K562 (cell line): Measurements from ENCODE around the gene RBMX. TPM values are rescaled to one million over a fixed set of nuclear protein-coding genes. Genes with fewer than 3 reads are reported as not detected.

Source experiments
- ATAC-seq: fragments of 200-7000 bp; cut with Tn5 transposase; 3 replicates; pipeline ENCODE4 v1.9.1; 2020; ENCODE audit warnings: moderate library complexity
- BruUV-seq: library from RNA; stranded (reverse); fragments of 400-500 nt; replicated peaks from 2 replicates; lab custom pipeline; 2021; lab: Mats Ljungman, UMichigan
- CTCF ChIA-PET: fragments of 300-600 bp; formaldehyde crosslinking; extraction: SDS; loops from one replicate; lab custom pipeline; 2021; ENCODE audit warnings: low intra/inter-chr PET ratio; lab: Yijun Ruan, JAX
- POLR2A ChIA-PET: fragments of 300-600, 350-650 bp; sonication (Branson Sonifier 250); formaldehyde crosslinking; extraction: SDS; loops from one replicate; lab custom pipeline; 2021; ENCODE audit warnings: antibody characterized with exemption, inconsistent platforms; lab: Yijun Ruan, JAX
- DNase-seq, 4 experiments: peaks; one replicate each; pipeline versions ENCODE4 v3.0.0 to v3.0.0-alpha.2; 2011 to 2018; ENCODE audit warnings: low spot score in 3 of 4, mixed read lengths in 3 of 4; ENCODE audit errors: extremely low read depth in 1 of 4
- FAIRE-seq: peaks from 2 replicates; lab custom pipeline; 2011; peaks lifted over from hg19 to GRCh38; lab: Jason Lieb, UNC
- H2AFZ ChIP-seq: 2 replicates; pipeline ENCODE4 v1.6.0; 2011; ENCODE audit warnings: low read depth, low read length, control low read depth, inconsistent platforms
- H3K27ac ChIP-seq: fragments of 200-600 bp; 3 replicates; pipeline ENCODE4 v1.8.0; 2011; ENCODE audit warnings: low read depth, mild to moderate bottlenecking, control low read depth, inconsistent platforms, low read length, moderate library complexity, mixed read lengths; ENCODE audit errors: extremely low read depth
- H3K27me3 ChIP-seq, 2 experiments: fragments of 300-600 bp in 1 of 2; 2 replicates in 1 of 2; 3 replicates in 1 of 2; pipeline versions ENCODE4 v1.6.0 to v1.8.0; 2011; ENCODE audit warnings: inconsistent platforms in 2 of 2, low read length in 2 of 2, mild to moderate bottlenecking in 1 of 2, mixed read lengths in 1 of 2, moderate library complexity in 1 of 2; ENCODE audit not compliant: control insufficient read depth in 2 of 2, insufficient read depth in 2 of 2
- H3K36me3 ChIP-seq: fragments of 300-600 bp; 3 replicates; pipeline ENCODE4 v1.8.0; 2011; ENCODE audit warnings: mild to moderate bottlenecking, low read length, inconsistent platforms; ENCODE audit not compliant: control insufficient read depth, insufficient read depth
- H3K4me1 ChIP-seq, 2 experiments: fragments of 200-600 bp in 1 of 2; replicated peaks in 1 of 2; 2 replicates in 1 of 2; 3 replicates in 1 of 2; pipeline versions ENCODE4 v1.5.1 to v1.8.0; 2011; ENCODE audit warnings: inconsistent platforms in 2 of 2, low read length in 2 of 2, mild to moderate bottlenecking in 1 of 2, mixed read lengths in 1 of 2, moderate library complexity in 1 of 2; ENCODE audit not compliant: control insufficient read depth in 2 of 2, insufficient read depth in 2 of 2
- H3K4me2 ChIP-seq: 2 replicates; pipeline ENCODE4 v1.6.1; 2011; ENCODE audit warnings: low read length, control low read depth, inconsistent platforms, mixed read lengths; ENCODE audit not compliant: insufficient read depth
- H3K4me3 ChIP-seq: fragments of 200-600 bp; sonication (generic), shearing (Covaris generic); 2 replicates; pipeline ENCODE4 v1.5.1; 2016; ENCODE audit warnings: control low read depth, inconsistent platforms
- H3K79me2 ChIP-seq: fragments of 200-600 bp; 3 replicates; pipeline ENCODE4 v1.8.0; 2011; ENCODE audit warnings: low read length, inconsistent platforms; ENCODE audit not compliant: control insufficient read depth, insufficient read depth
- H3K9ac ChIP-seq, 2 experiments: 2 replicates each; pipeline versions ENCODE4 v1.6.0 to v1.6.1; 2011; ENCODE audit warnings: low read depth in 2 of 2, low read length in 2 of 2, control low read depth in 1 of 2, inconsistent platforms in 1 of 2, mild to moderate bottlenecking in 1 of 2, mixed read lengths in 1 of 2; ENCODE audit not compliant: insufficient read depth in 1 of 2
- H3K9me1 ChIP-seq: one replicate; pipeline ENCODE4 v1.6.0; 2011; ENCODE audit warnings: inconsistent platforms, mild to moderate bottlenecking, low read length, moderate library complexity; ENCODE audit not compliant: control insufficient read depth, insufficient read depth
- H3K9me3 ChIP-seq: replicated peaks from 2 replicates; pipeline ENCODE4 v1.5.1; 2011; ENCODE audit warnings: low read depth, low read length, inconsistent platforms; ENCODE audit not compliant: control insufficient read depth, insufficient read depth
- H4K20me1 ChIP-seq: replicated peaks from 2 replicates; pipeline ENCODE4 v1.6.1; 2011; ENCODE audit warnings: low read length, inconsistent platforms, mixed read lengths; ENCODE audit not compliant: control insufficient read depth, insufficient read depth
- ETV6 ChIP-seq, 3 experiments: fragments of 150-350 bp in 1 of 3; sonication (generic) in 1 of 3; formaldehyde crosslinking in 1 of 3; IDR thresholded peaks; 2 replicates each; pipeline versions ENCODE4 v1.6.1 to v1.8.0; 2014 to 2022; ENCODE audit warnings: borderline replicate concordance in 2 of 3, low read depth in 2 of 3, antibody characterized with exemption in 1 of 3, low read length in 1 of 3, mild to moderate bottlenecking in 1 of 3, missing genetic modification reagents in 1 of 3
- FOXP1 ChIP-seq: sonication (generic); formaldehyde crosslinking; IDR thresholded peaks from 2 replicates; pipeline ENCODE4 v1.8.0; 2022; ENCODE audit warnings: mild to moderate bottlenecking, missing genetic modification reagents
- GATAD2A ChIP-seq: fragments of 450-650 bp; IDR thresholded peaks from 2 replicates; pipeline ENCODE4 v1.6.1; 2017
- JUNB ChIP-seq: fragments of 450-650 bp; formaldehyde crosslinking; conservative IDR thresholded peaks from 2 replicates; pipeline ENCODE4 v1.4.0; 2020; ENCODE audit warnings: mild to moderate bottlenecking
- MTA1 ChIP-seq: fragments of 450-650 bp; IDR thresholded peaks from 2 replicates; pipeline ENCODE4 v1.6.1; 2017; ENCODE audit warnings: borderline replicate concordance
- OTX1 ChIP-seq: fragments of 450-650 bp; formaldehyde crosslinking; IDR thresholded peaks from 2 replicates; pipeline ENCODE4 v1.4.0; 2022; ENCODE audit warnings: mild to moderate bottlenecking
- PTBP1 ChIP-seq: fragments of 200-400 bp; formaldehyde crosslinking; IDR thresholded peaks from 2 replicates; pipeline ENCODE4 v1.6.1; 2017; ENCODE audit warnings: low read depth, low read length
- SNRNP70 ChIP-seq: fragments of 200-400 bp; formaldehyde crosslinking; optimal IDR thresholded peaks from 2 replicates; pipeline ENCODE3; 2017; ENCODE audit warnings: low read depth, low read length
- TRIM24 ChIP-seq, 2 experiments: fragments of 450-650 bp; IDR thresholded peaks; 2 replicates each; pipeline ENCODE4 v1.6.1; 2016
- WHSC1 ChIP-seq: IDR thresholded peaks from one replicate; pipeline ENCODE4 v1.6.1; 2012; ENCODE audit warnings: low read length, control low read depth, inconsistent platforms
- ZKSCAN1 ChIP-seq: fragments of 150-350 bp; IDR thresholded peaks from 2 replicates; pipeline ENCODE4 v1.6.1; 2016; ENCODE audit warnings: low read depth, low read length
- ZNF408 ChIP-seq: fragments of 250-450 bp; sonication (Bioruptor Pico); IDR thresholded peaks from 2 replicates; pipeline ENCODE4 v1.4.0; 2020; ENCODE audit warnings: low read depth, mild to moderate bottlenecking, moderate library complexity
- WGBS: fragments of 100-300 bp; shearing (Covaris generic); methylation state at CpG from one replicate; pipeline ENCODE4 v1.1.6; 2016; ENCODE audit warnings: low coverage, mixed read lengths; ENCODE audit not compliant: insufficient coverage; ENCODE audit errors: missing lambda C conversion rate; 5-methylcytosine and 5-hydroxymethylcytosine counted together
- in situ Hi-C: fragments of 300-500 bp; cut with MboI; formaldehyde crosslinking; loops from 4 replicates; pipeline ENCODE4 v1.15.0; 2018; ENCODE audit warnings: inconsistent platforms, mixed read lengths
- intact Hi-C: fragments of 100-400 bp; cut with micrococcal nuclease; formaldehyde crosslinking; loops from 2 replicates; pipeline ENCODE4 v1.14.2; 2022
- polyA plus RNA-seq, 8 experiments: library from polyadenylated mRNA; depleted of rRNA in 4 of 8; stranded (reverse) in 5 of 8; unstranded in 3 of 8; fragments of >200 nt; fragmentation: Nextera tagmentation in 2 of 8; fragmentation: Illumina TruSeq in 1 of 8; extraction: Ambion mirVana in 2 of 8; extraction: Trizol in 1 of 8; gene quantifications; 2 replicates each; pipeline versions ENCODE4 v1.2.1 to v1.2.3, GENCODE V29; 2011 to 2014; ENCODE audit warnings: inconsistent platforms in 1 of 8, missing spikeins in 1 of 8
- total RNA-seq, 7 experiments: library from RNA; depleted of rRNA in 6 of 7; stranded (reverse); fragments of >200 nt in 6 of 7; fragmentation: Illumina TruSeq in 2 of 7; extraction: Trizol in 2 of 7; gene quantifications; 2 replicates each; pipeline versions ENCODE4 v1.2.1 to v1.2.3, GENCODE V29; 2011 to 2021; ENCODE audit warnings: low replicate concordance in 1 of 7
- TF ChIP-seq, protein P1 (sequence below): fragments of 450-650 bp; IDR thresholded peaks from 2 replicates; pipeline ENCODE4 v1.6.1; 2016; ENCODE audit warnings: antibody characterized with exemption
- TF ChIP-seq, protein P2 (sequence below): IDR thresholded peaks from 2 replicates; pipeline ENCODE4 v1.6.1; 2016; ENCODE audit warnings: missing genetic modification characterization, missing compliant biosample characterization
- TF ChIP-seq, protein P3 (sequence below): fragments of 450-650 bp; formaldehyde crosslinking; IDR thresholded peaks from 2 replicates; pipeline ENCODE4 v1.4.0; 2022; ENCODE audit warnings: mild to moderate bottlenecking, moderate library complexity
- TF ChIP-seq, protein P4 (sequence below): fragments of 450-650 bp; IDR thresholded peaks from 2 replicates; pipeline ENCODE4 v1.6.1; 2018; ENCODE audit warnings: mild to moderate bottlenecking, low read depth; ENCODE audit not compliant: partially characterized antibody
- TF ChIP-seq, protein P5 (sequence below): fragments of 450-650 bp; IDR thresholded peaks from 2 replicates; pipeline ENCODE4 v1.6.1; 2016

The RBMX gene
- total and polyA plus RNA-seq, 9 of the 15 experiments (the other 6 are each of a cell fraction or from before 2014, with no cell fraction given), result 405 to 671 (median 540) TPM

DNA sequence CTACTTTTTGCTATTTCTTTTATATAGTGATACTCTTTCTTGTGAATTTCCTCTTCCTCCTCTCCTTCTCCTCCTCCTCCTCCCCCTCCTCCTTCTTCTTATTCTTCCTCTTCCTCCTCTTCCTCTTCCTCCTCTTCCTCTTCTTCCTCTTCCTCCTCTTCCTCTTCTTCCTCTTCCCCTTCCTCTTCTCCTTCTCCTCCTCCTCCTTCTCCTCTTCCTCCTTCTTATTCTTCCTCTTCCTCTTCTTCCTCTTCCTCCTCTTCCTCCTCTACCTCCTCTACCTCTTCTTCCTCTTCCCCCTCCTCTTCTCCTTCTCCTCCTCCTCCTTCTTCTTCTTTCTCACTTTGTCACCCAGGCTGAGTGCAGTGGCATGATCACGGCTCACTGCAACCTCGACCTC lies 36.3 kb upstream of the RBMX start:
- Histone ChIP-seq H3K79me2 (peaks cover 17% of the 10 kb centered on the region), H3K9me1 (no peaks in the 10 kb centered on the region), H3K9ac (no peak overlapping the region), H3K36me3 (no peaks in the 10 kb centered on the region; the same call in 2 of the 3 replicates), H3K27ac (no peak overlapping the region), H3K27me3 (no peaks in the 10 kb centered on the region), H3K4me3 (no peak overlapping the region), H3K9me3 (no peaks in the 10 kb centered on the region; the same call in 1 of the 2 replicates), H3K4me1 (peaks cover 0 to 3% of the 10 kb centered on the region in 2 experiments; a peak in 2 of 5 replicates), H4K20me1 (no peaks in the 10 kb centered on the region), H2AFZ (no peak overlapping the region), H3K4me2 (no peak overlapping the region)
- BruUV-seq, result no TSS peak
- 80% methylated on average over 1 of the region's 2 CpGs for WGBS
- in situ Hi-C loops, result no loop called here
- no peak for FAIRE-seq
- POLR2A ChIA-PET, result interaction anchor here (0.6 kb wide), 1 partner anchor 220 kb away, joined by 3 read pairs; no protein-coding TSS in a partner anchor
- CTCF ChIA-PET, result no interaction called here
- DNase-seq, result no peak
- intact Hi-C loops, result no loop called here
- ATAC-seq, result no peak
- TF ChIP-seq JUNB (CRISPR knock-in tag) (no peak), WHSC1 (no peak), ZNF408 (CRISPR knock-in tag) (no peak), GATAD2A (0 out of 2 replicates have a peak, but pooled peaks have one; percentile 23), SNRNP70 (no peak), OTX1 (CRISPR knock-in tag) (no peak), FOXP1 (CRISPR knock-in tag) (no peak), ZKSCAN1 (no peak), MTA1 (0 out of 2 replicates have a peak, but pooled peaks have one; percentile 47), TRIM24 (IDR thresholded peaks at IDR 0.05) (no peak), ETV6 (IDR thresholded peaks at IDR 0.05; ENCODE audit: borderline replicate concordance in 1 of 2, low read depth in 2 of 2, low read length in 1 of 2) (peak in 1 of 2 experiments; percentile 60; a peak in 2 of 4 replicates), ETV6 (CRISPR knock-in tag; IDR thresholded peaks at IDR 0.05; ENCODE audit: borderline replicate concordance) (no peak), PTBP1 (no peak)
- TF ChIP-seq, protein P1, sequence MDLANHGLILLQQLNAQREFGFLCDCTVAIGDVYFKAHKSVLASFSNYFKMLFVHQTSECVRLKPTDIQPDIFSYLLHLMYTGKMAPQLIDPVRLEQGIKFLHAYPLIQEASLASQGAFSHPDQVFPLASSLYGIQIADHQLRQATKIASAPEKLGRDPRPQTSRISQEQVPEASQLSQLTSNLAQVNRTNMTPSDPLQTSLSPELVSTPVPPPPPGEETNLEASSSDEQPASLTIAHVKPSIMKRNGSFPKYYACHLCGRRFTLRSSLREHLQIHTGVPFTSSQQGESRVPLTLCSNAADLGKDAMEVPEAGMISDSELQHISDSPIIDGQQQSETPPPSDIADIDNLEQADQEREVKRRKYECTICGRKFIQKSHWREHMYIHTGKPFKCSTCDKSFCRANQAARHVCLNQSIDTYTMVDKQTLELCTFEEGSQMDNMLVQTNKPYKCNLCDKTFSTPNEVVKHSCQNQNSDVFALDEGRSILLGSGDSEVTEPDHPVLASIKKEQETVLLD, result 0 out of 2 replicates have a peak, but pooled peaks have one; percentile 58
- TF ChIP-seq, protein P2, sequence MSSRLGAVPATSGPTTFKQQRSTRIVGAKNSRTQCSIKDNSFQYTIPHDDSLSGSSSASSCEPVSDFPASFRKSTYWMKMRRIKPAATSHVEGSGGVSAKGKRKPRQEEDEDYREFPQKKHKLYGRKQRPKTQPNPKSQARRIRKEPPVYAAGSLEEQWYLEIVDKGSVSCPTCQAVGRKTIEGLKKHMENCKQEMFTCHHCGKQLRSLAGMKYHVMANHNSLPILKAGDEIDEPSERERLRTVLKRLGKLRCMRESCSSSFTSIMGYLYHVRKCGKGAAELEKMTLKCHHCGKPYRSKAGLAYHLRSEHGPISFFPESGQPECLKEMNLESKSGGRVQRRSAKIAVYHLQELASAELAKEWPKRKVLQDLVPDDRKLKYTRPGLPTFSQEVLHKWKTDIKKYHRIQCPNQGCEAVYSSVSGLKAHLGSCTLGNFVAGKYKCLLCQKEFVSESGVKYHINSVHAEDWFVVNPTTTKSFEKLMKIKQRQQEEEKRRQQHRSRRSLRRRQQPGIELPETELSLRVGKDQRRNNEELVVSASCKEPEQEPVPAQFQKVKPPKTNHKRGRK (tag), result peak; percentile 49; the same call in 1 of the 2 replicates
- TF ChIP-seq, protein P3, sequence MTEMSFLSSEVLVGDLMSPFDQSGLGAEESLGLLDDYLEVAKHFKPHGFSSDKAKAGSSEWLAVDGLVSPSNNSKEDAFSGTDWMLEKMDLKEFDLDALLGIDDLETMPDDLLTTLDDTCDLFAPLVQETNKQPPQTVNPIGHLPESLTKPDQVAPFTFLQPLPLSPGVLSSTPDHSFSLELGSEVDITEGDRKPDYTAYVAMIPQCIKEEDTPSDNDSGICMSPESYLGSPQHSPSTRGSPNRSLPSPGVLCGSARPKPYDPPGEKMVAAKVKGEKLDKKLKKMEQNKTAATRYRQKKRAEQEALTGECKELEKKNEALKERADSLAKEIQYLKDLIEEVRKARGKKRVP (CRISPR knock-in tag), result no peak
- TF ChIP-seq, protein P4, sequence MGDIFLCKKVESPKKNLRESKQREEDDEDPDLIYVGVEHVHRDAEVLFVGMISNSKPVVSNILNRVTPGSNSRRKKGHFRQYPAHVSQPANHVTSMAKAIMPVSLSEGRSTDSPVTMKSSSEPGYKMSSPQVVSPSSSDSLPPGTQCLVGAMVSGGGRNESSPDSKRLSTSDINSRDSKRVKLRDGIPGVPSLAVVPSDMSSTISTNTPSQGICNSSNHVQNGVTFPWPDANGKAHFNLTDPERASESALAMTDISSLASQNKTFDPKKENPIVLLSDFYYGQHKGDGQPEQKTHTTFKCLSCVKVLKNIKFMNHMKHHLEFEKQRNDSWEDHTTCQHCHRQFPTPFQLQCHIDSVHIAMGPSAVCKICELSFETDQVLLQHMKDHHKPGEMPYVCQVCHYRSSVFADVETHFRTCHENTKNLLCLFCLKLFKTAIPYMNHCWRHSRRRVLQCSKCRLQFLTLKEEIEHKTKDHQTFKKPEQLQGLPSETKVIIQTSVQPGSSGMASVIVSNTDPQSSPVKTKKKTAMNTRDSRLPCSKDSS, result no peak
- TF ChIP-seq, protein P5, sequence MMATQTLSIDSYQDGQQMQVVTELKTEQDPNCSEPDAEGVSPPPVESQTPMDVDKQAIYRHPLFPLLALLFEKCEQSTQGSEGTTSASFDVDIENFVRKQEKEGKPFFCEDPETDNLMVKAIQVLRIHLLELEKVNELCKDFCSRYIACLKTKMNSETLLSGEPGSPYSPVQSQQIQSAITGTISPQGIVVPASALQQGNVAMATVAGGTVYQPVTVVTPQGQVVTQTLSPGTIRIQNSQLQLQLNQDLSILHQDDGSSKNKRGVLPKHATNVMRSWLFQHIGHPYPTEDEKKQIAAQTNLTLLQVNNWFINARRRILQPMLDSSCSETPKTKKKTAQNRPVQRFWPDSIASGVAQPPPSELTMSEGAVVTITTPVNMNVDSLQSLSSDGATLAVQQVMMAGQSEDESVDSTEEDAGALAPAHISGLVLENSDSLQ, result no peak
